NB4 (cell line): ENCODE data around the gene CFAP46.

Experiments
- DNase-seq: peaks from one replicate; pipeline ENCODE4 v3.0.0; 2010; ENCODE audit warnings: low read depth
- H3K4me3 ChIP-seq: one replicate; pipeline ENCODE4 v1.5.1; 2011; ENCODE audit warnings: mild to moderate bottlenecking, low read depth, low read length, moderate library complexity
- CTCF ChIP-seq: IDR thresholded peaks from one replicate; pipeline ENCODE4 v1.5.1; 2012; ENCODE audit warnings: low read depth, low read length
- MYC ChIP-seq: IDR thresholded peaks from 2 replicates; pipeline ENCODE4 v1.6.1; 2011; ENCODE audit warnings: low read depth, low read length
- POLR2A ChIP-seq: IDR thresholded peaks from 2 replicates; pipeline ENCODE4 v1.6.1; 2011; ENCODE audit warnings: mild to moderate bottlenecking; ENCODE audit not compliant: insufficient read length; ENCODE audit errors: extremely low read depth
- TF ChIP-seq, protein P1 (sequence below): IDR thresholded peaks from 2 replicates; pipeline ENCODE4 v1.6.1; 2011; ENCODE audit warnings: low read depth, low read length

CFAP46 gene

GRCh38 chr10:132877473-132877872, 64.9 kb downstream of the CFAP46 start:
- no peak for DNase-seq
- H3K4me3 ChIP-seq, result no peak overlapping the region
- TF ChIP-seq, protein P1, sequence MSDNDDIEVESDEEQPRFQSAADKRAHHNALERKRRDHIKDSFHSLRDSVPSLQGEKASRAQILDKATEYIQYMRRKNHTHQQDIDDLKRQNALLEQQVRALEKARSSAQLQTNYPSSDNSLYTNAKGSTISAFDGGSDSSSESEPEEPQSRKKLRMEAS, result no peak
- TF ChIP-seq POLR2A, result no peak
- no peak for TF ChIP-seq CTCF
- no peak for TF ChIP-seq MYC

- TF ChIP-seq MYC (no peak), CTCF (no peak), POLR2A (no peak)
- TF ChIP-seq, protein P1, result no peak
- H3K4me3 ChIP-seq, result no peak overlapping the region
- no peak for DNase-seq
Observed at GRCh38 chr10:132876993-132877431, 65.4 kb downstream of the CFAP46 start.

DNA sequence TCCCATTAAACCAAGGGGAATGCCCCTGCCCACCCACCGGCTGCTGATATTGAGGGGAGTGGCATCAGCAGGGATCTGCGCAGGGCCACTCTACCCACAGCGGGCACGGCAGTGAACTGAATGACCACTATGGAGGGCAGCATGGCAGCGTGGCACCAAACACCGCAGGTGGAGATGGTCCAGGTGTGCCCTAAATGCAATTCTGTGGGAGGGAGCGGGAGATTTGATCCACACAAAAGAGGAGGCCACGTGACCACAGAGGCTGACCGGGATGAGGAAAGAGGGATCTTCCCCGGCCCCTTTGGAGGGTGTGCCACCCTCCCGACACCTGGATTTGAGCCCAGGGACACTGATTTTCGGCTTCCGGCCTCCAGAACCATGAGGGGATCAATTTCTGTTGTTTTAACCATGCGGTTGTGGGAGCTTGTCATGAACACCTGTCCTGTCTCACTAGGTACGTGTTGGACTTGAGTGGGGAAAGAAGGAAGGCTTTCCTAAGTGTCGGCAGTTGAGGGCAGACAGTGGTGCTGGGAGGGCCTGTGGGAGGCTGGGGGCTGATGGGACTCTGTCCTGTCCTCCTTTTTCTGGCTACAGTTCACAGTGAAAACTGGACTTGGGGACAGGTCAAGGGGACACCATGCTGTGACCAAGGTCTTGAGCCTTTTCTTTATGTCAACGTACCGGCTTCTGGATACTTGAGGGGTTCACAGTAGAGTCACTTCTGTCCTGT, 66.1 kb downstream of the CFAP46 start:
- TF ChIP-seq POLR2A (no peak), MYC (no peak), CTCF (no peak)
- TF ChIP-seq, protein P1, result no peak
- DNase-seq, result no peak
- no peak overlapping the region for H3K4me3 ChIP-seq

DNA sequence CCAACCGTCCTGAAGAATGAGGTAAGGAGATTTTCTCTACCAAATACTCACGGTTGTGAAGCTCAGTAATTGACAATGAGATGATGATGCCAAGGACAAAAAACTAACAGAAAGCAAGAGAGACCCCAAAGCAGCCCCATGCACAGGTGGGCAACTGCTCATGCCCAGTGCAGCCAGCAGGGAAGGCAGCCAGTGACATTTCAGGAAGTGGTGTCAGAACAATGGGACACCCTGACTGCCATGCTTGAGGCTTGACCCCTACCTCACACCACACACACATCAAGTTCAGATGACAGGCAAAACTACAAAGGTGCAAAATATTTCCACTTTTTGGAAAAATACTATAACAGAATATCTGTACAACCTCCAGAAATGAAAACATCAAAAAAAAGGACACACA, 66.9 kb downstream of the CFAP46 start:
- TF ChIP-seq, protein P1, result no peak
- TF ChIP-seq MYC (no peak), POLR2A (no peak)

DNA sequence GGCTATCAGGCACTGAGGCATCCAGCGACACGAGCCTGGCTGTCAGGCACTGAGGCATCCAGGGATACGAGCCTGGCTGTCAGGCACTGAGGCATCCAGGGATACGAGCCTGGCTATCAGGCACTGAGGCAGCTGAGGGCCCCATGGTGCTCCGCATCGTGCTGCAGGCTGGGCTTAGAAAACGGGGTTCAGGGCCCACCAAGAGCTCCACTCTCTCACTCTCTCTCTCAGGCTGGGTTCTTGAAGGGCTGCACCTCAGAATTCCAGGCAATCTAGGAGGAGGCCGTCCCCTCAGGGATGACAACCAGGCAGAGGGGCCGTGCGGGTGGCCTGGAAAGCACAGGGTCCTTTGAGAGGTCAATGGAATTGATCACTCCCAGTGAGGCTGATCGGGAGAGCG, 69.0 kb downstream of the CFAP46 start:
- TF ChIP-seq, protein P1, result no peak
- TF ChIP-seq POLR2A (no peak), CTCF (no peak), MYC (no peak)
- no peak for DNase-seq
- no peak overlapping the region for H3K4me3 ChIP-seq

More for the DNA sequence above, 66.9 kb downstream of the CFAP46 start:
- no peak for DNase-seq
- no peak overlapping the region for H3K4me3 ChIP-seq

GRCh38 chr10:132872658-132873057, 69.7 kb downstream of the CFAP46 start:
- DNase-seq, result no peak
- H3K4me3 ChIP-seq, result no peak overlapping the region
- TF ChIP-seq, protein P1, result no peak
- TF ChIP-seq MYC, result no peak
- TF ChIP-seq CTCF, result no peak
- TF ChIP-seq POLR2A, result no peak
